ENCODE data around the gene LYPLA2. TPM values are rescaled to one million over a fixed set of nuclear protein-coding genes. Genes with fewer than 3 reads are reported as not detected.

LYPLA2 gene
- total and polyA plus RNA-seq, 2 donors (not counting 3 experiments of a cell fraction or from before 2014, with no cell fraction given) = 110 to 137 TPM

DNA sequence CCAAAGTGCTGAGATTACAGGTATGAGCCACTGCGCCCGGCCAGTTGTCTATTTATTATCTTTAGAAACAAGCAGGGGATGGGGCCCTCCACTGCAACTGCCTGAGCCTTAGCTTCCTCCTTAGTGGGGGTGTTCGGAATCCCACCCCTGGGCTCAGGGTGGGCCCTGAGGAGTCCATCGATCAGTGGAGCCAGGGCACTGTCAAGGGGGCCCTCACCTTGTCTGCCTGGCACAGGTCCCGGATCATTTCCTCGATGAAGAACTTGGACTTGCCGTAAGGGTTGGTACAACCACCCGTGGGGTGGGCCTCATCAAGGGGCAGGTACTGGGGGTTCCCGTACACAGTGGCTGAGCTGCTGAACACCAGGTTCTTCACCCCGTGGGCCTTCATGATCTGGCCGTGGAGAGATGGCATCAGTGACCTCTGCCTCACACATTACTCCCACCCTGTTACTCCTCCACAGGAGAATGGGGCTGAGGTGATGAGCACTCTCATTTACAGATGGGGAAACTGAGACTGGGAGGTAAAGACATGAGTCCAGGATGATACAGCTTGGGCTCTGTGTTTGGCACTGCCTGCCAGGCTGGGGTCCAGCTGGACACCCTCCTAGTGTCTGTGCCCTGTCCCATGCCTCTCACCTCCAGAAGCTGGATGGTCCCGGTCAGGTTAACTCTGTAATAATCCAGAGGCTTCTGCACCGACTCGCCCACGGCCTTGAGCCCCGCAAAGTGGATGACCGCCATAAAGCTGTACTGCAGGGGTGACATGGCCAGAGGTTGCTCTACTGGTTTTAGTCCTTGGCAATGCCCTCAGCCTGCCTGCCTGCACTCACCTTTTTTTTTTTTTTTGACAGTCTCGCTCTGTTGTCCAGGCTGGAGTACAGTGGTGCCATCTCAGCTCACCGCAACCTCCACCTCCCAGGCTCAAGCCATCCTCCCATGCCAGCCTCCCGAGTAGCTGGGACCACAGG lies 6.8 kb downstream of the LYPLA2 start:
- H3K4me3 ChIP-seq (replicated peaks in 1 of 3; ENCODE audit: insufficient read depth in 1 of 3, low read depth in 1 of 3, low read length in 3 of 3) = no peak overlapping the region
- no peaks in the 10 kb centered on the region for H3K27me3 ChIP-seq (ENCODE audit: control insufficient read depth in 2 of 2, insufficient read depth in 2 of 2, low read length in 2 of 2)
- TF ChIP-seq POLR2AphosphoS5 (IDR thresholded peaks at IDR 0.05; ENCODE audit: insufficient read depth, low read depth, low read length) (peak; percentile 1), JUN (IDR thresholded peaks at IDR 0.05; ENCODE audit: borderline replicate concordance, insufficient read depth, insufficient read length, low read depth) (no peak)
- TF ChIP-seq, protein P1, sequence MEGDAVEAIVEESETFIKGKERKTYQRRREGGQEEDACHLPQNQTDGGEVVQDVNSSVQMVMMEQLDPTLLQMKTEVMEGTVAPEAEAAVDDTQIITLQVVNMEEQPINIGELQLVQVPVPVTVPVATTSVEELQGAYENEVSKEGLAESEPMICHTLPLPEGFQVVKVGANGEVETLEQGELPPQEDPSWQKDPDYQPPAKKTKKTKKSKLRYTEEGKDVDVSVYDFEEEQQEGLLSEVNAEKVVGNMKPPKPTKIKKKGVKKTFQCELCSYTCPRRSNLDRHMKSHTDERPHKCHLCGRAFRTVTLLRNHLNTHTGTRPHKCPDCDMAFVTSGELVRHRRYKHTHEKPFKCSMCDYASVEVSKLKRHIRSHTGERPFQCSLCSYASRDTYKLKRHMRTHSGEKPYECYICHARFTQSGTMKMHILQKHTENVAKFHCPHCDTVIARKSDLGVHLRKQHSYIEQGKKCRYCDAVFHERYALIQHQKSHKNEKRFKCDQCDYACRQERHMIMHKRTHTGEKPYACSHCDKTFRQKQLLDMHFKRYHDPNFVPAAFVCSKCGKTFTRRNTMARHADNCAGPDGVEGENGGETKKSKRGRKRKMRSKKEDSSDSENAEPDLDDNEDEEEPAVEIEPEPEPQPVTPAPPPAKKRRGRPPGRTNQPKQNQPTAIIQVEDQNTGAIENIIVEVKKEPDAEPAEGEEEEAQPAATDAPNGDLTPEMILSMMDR (IDR thresholded peaks at IDR 0.05; ENCODE audit: extremely low read depth in 1 of 2, insufficient read depth in 1 of 2, low read depth in 1 of 2, low read length in 2 of 2) = no peak
- H3K9ac ChIP-seq (replicated peaks; ENCODE audit: extremely low read depth, insufficient read depth, low read length) = no peak overlapping the region
- ChIA-PET POLR2A (no interaction called here), CTCF (interaction anchor here (2.4 to 4.6 kb wide), 2 partner anchors 20 to 26 kb away, joined by 11 to 43 read pairs; partner anchors contain the start of gene PITHD1)
- H3K9me3 ChIP-seq (replicated peaks; ENCODE audit: control insufficient read depth, insufficient read depth, low read length) = no peaks in the 10 kb centered on the region
- peaks cover 0 to 39% of the 10 kb centered on the region in 2 experiments for H3K36me3 ChIP-seq (ENCODE audit: control insufficient read depth in 2 of 2, extremely low read depth in 1 of 2, insufficient read depth in 2 of 2, low read length in 2 of 2)
- no peak overlapping the region for H3K27ac ChIP-seq (ENCODE audit: insufficient read depth, low read depth, low read length)
- no peak overlapping the region for H2AFZ ChIP-seq (ENCODE audit: low read depth, low read length)
- H3K4me1 ChIP-seq (ENCODE audit: control insufficient read depth, extremely low read depth, insufficient read depth, low read length) = peaks cover 15% of the 10 kb centered on the region
- no TSS peak for BruUV-seq (replicated peaks)
- DNase-seq (ENCODE audit: low read depth, low spot score) (no peak), FAIRE-seq (no peak)
- intact Hi-C loops (cut with micrococcal nuclease) = no loop called here
- no peaks in the 10 kb centered on the region for H3K9me1 ChIP-seq (replicated peaks; ENCODE audit: control insufficient read depth, extremely low read depth, insufficient read depth, low read length)
- H4K20me1 ChIP-seq (replicated peaks; ENCODE audit: control insufficient read depth, extremely low read depth, insufficient read depth, low read length) = no peaks in the 10 kb centered on the region
- H3K4me2 ChIP-seq (ENCODE audit: insufficient read depth, low read length) = no peak overlapping the region
- dilution Hi-C loops (cut with MboI; ENCODE audit: extremely low pct_ligation_motif_present, low sequenced_read_pairs) = no loop called here
- peaks cover 7% of the 10 kb centered on the region for H3K79me2 ChIP-seq (ENCODE audit: control insufficient read depth, insufficient read depth, low read length)
